Measurements from ENCODE around the gene KDM2A.

The KDM2A gene

GRCh38 chr11:67279589-67280340 is 160.7 kb downstream of the KDM2A start:
- no peak for TF ChIP-seq CTCF (IDR thresholded peaks at IDR 0.05; ENCODE audit: control insufficient read depth, insufficient read depth, low read depth, low read length, missing control alignments)
- DNase-seq (ENCODE audit: low read depth), result no peak
- no peak overlapping the region for H3K4me3 ChIP-seq (ENCODE audit: control insufficient read depth, low read depth, low read length)

- TF ChIP-seq CTCF (IDR thresholded peaks at IDR 0.05; ENCODE audit: control insufficient read depth, insufficient read depth, low read depth, low read length, missing control alignments), result no peak
- no peak for DNase-seq (ENCODE audit: low read depth)
These were observed 161.3 kb downstream of the KDM2A start for GRCh38 chr11:67280341-67280787.

GRCh38 chr11:67280788-67281551 is 161.9 kb downstream of the KDM2A start:
- no peak overlapping the region for H3K4me3 ChIP-seq (ENCODE audit: control insufficient read depth, low read depth, low read length)
- DNase-seq (ENCODE audit: low read depth), result no peak
- TF ChIP-seq CTCF (IDR thresholded peaks at IDR 0.05; ENCODE audit: control insufficient read depth, insufficient read depth, low read depth, low read length, missing control alignments), result no peak

More at GRCh38 chr11:67280341-67280787, 161.3 kb downstream of the KDM2A start:
- no peak overlapping the region for H3K4me3 ChIP-seq (ENCODE audit: control insufficient read depth, low read depth, low read length)

GRCh38 chr11:67281552-67282150 is 162.6 kb downstream of the KDM2A start:
- H3K4me3 ChIP-seq (ENCODE audit: control insufficient read depth, low read depth, low read length), result no peak overlapping the region
- no peak for TF ChIP-seq CTCF (IDR thresholded peaks at IDR 0.05; ENCODE audit: control insufficient read depth, insufficient read depth, low read depth, low read length, missing control alignments)
- no peak for DNase-seq (ENCODE audit: low read depth)

- no peak overlapping the region for H3K4me3 ChIP-seq (ENCODE audit: control insufficient read depth, low read depth, low read length)
- TF ChIP-seq CTCF (IDR thresholded peaks at IDR 0.05; ENCODE audit: control insufficient read depth, insufficient read depth, low read depth, low read length, missing control alignments), result no peak
- no peak for DNase-seq (ENCODE audit: low read depth)
These were observed 163.3 kb downstream of the KDM2A start for GRCh38 chr11:67282155-67282875.

GRCh38 chr11:67282876-67283371 is 163.9 kb downstream of the KDM2A start:
- no peak overlapping the region for H3K4me3 ChIP-seq (ENCODE audit: control insufficient read depth, low read depth, low read length)
- DNase-seq (ENCODE audit: low read depth), result no peak
- TF ChIP-seq CTCF (IDR thresholded peaks at IDR 0.05; ENCODE audit: control insufficient read depth, insufficient read depth, low read depth, low read length, missing control alignments), result no peak
